ENCODE measurements around the gene DSTN. TPM values are rescaled to one million over a fixed set of nuclear protein-coding genes. Genes with fewer than 3 reads are reported as not detected.

The DSTN gene
- total RNA-seq, 1 donor from 2014 or later, result 91.9 TPM

DNA sequence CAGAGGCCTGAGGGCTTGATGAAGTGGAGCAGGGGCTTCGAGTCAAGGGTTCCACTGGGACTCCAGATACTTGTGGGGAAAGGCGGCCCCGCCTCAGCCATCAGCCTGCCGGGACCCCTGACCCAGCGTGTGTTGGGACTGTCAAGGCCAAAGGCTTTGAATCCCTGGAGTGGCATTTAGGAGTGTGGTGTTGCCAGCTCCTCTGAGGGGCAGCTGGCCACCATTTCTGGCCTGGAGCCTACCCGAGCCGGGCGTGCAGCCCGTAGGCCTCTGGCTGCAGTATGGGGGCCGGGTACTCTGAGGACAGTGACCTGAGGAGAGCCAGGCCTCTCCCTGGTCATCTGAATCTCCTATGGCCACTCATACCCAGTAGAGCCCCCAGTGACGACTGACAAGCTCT is 72.1 kb downstream of the DSTN start:
- Mint-ChIP-seq H3K9me3 (no peaks in the 10 kb centered on the region), H3K27ac (ENCODE audit: unreplicated experiment) (no peak overlapping the region), H3K27me3 (ENCODE audit: low read depth) (no peaks in the 10 kb centered on the region), H3K4me3 (no peak overlapping the region), H3K4me1 (peaks cover 36% of the 10 kb centered on the region), H3K36me3 (ENCODE audit: low read depth) (no peaks in the 10 kb centered on the region)
- TF ChIP-seq, protein P1, sequence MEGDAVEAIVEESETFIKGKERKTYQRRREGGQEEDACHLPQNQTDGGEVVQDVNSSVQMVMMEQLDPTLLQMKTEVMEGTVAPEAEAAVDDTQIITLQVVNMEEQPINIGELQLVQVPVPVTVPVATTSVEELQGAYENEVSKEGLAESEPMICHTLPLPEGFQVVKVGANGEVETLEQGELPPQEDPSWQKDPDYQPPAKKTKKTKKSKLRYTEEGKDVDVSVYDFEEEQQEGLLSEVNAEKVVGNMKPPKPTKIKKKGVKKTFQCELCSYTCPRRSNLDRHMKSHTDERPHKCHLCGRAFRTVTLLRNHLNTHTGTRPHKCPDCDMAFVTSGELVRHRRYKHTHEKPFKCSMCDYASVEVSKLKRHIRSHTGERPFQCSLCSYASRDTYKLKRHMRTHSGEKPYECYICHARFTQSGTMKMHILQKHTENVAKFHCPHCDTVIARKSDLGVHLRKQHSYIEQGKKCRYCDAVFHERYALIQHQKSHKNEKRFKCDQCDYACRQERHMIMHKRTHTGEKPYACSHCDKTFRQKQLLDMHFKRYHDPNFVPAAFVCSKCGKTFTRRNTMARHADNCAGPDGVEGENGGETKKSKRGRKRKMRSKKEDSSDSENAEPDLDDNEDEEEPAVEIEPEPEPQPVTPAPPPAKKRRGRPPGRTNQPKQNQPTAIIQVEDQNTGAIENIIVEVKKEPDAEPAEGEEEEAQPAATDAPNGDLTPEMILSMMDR (conservative IDR thresholded peaks at IDR 0.05), result no peak
- DNase-seq (ENCODE audit: low read depth, low spot score), result no peak

DNA sequence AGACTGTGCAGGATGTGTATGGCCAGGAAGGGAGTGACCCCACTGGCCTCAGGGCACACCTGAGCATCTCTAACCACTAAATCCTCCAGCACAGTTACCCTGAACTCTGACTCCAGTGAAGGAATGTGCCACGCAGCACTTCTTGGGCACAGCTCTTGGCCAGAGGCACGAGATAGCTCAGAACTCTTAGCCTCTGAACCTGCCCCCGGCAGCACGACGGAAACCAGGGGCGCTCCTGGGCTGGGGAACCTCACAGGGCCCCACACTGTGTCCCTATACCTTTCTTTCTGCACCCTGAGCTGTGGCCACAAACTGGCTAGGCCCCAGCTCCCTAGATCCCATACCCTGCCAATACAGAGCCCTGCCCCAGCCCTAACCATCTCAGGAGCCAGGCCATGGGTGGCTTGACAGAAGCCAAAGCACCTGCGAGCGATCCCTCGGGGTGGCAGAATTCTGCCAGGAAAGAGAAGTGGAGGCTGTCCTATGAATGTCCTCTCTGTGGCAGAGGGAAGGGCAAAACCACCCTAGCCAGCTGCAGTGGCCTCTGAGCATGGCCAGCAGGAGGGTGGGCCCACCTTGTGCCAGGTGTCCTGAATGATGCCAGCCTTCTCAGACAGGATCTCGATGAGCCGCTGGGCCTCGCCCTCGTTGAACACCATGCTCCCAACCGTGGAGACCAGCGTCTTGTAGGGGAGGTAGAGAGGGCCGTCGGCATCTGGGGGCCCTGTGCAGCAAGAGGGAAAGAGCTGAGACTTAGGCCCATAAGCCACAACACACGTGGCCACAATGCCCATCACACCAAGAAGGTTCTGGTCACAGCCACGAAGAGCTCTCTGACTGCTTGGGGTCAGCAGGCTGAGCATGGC is 72.8 kb downstream of the DSTN start:
- H3K27ac Mint-ChIP-seq (ENCODE audit: unreplicated experiment), result no peak overlapping the region
- TF ChIP-seq, protein P1 (conservative IDR thresholded peaks at IDR 0.05), result no peak
- H3K36me3 Mint-ChIP-seq (ENCODE audit: low read depth), result no peaks in the 10 kb centered on the region
- H3K4me3 Mint-ChIP-seq, result no peak overlapping the region
- H3K27me3 Mint-ChIP-seq (ENCODE audit: low read depth), result no peaks in the 10 kb centered on the region
- DNase-seq (ENCODE audit: low read depth, low spot score), result no peak
- no peaks in the 10 kb centered on the region for H3K9me3 Mint-ChIP-seq
- peaks cover 33% of the 10 kb centered on the region for H3K4me1 Mint-ChIP-seq

DNA sequence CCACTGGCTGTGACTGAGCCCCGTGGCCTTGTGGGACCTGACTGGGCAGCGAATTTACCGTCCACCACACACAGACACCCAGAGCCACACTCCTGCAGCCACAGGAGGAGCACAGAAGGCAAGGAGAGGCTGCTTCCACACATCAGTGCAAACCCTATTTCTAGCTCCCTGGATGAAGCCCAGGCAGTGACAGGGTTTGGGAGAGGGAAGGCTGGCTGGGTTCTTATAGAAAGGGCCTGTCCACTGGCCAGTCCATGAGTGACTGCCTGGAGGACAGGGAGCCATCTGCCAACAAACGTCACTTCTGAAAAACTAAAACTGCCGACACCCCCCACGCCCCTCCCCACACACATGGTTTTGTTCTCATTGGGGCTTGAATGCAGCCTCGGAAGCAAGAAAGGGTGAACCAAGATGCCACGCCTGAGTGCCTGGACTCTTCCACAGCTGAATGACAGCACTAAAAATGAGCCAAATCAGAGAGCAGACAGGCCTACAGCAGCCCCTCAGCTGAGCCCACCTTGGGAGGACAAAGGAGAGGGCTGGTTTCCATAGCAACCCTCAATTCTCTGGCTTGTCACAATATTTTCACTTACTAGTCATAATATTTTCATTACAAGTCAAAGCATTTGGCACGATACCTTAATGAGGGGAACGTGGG is 73.8 kb downstream of the DSTN start:
- TF ChIP-seq, protein P1 (conservative IDR thresholded peaks at IDR 0.05), result no peak
- Mint-ChIP-seq H3K27me3 (ENCODE audit: low read depth) (no peaks in the 10 kb centered on the region), H3K9me3 (no peaks in the 10 kb centered on the region), H3K36me3 (ENCODE audit: low read depth) (no peaks in the 10 kb centered on the region), H3K4me1 (peaks cover 41% of the 10 kb centered on the region), H3K4me3 (no peak overlapping the region), H3K27ac (ENCODE audit: unreplicated experiment) (no peak overlapping the region)
- DNase-seq (ENCODE audit: low read depth, low spot score), result no peak

DNA sequence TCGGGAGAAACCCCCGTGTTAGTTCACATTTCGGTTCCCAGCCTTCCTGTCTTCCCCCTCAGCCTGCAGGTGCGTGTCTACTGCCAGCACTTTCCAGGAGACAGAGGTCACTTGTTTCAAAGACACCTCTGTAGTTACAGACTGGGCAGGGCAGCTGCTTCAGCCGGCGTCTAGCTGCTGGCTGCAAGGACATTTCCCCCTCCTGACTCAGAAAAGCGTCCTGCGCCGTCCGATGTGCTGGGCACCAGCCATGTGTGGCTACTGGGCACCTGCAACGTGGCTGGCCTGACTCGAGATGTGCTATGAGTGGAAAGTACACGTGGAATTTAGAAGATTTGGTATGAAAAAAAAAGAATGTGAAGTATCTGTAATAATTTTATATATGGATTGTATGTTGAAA is 74.6 kb downstream of the DSTN start:
- Mint-ChIP-seq H3K4me3 (no peak overlapping the region), H3K4me1 (peaks cover 48% of the 10 kb centered on the region), H3K36me3 (ENCODE audit: low read depth) (no peaks in the 10 kb centered on the region), H3K27me3 (ENCODE audit: low read depth) (no peaks in the 10 kb centered on the region), H3K27ac (ENCODE audit: unreplicated experiment) (peak overlapping the region; percentile 77), H3K9me3 (no peaks in the 10 kb centered on the region)
- no peak for DNase-seq (ENCODE audit: low read depth, low spot score)
- TF ChIP-seq, protein P1 (conservative IDR thresholded peaks at IDR 0.05), result no peak

DNA sequence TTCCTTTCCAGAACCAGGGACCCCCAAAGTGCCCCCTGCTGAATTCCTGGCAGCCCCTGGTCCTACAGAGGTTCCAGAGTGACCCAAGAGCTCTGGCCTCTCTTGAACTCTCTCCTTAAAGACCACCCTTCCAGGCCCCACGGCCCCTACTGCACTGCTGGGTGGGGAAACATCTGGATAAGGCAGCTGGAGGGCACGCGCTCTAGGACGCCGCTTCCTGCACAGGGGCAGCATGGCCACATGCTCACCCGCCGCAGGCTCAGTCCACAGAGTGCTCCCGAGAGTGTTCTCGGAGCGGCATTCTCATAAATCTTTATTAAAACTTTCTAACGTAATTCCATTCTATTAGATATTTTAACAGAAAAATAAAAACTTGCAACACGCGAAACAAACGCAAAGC is 75.1 kb downstream of the DSTN start:
- no peak overlapping the region for H3K27ac Mint-ChIP-seq (ENCODE audit: unreplicated experiment)

More for the DNA sequence above, 75.1 kb downstream of the DSTN start:
- Mint-ChIP-seq H3K4me1 (peaks cover 50% of the 10 kb centered on the region), H3K4me3 (no peak overlapping the region), H3K27me3 (ENCODE audit: low read depth) (no peaks in the 10 kb centered on the region), H3K36me3 (ENCODE audit: low read depth) (no peaks in the 10 kb centered on the region), H3K9me3 (no peaks in the 10 kb centered on the region)
- TF ChIP-seq, protein P1 (conservative IDR thresholded peaks at IDR 0.05), result no peak
- no peak for DNase-seq (ENCODE audit: low read depth, low spot score)
